GM19468 (cell line): ENCODE data around the gene SF3B1.
"Not testable (repeated sequence)": the region's sequence is repeated elsewhere in the genome, so short reads cannot be mapped to it uniquely, and the experiment has no call there.

Experiments
- ATAC-seq: cut with Tn5 transposase; IDR thresholded peaks from one replicate; pipeline ENCODE4 v1.9.1; 2021; ENCODE audit warnings: mild to moderate bottlenecking, moderate library complexity, moderate number of reproducible peaks; ENCODE audit not compliant: unreplicated experiment; ENCODE audit errors: extremely low read depth

Gene SF3B1

GRCh38 chr2:197349699-197350098 lies 85.1 kb downstream of the SF3B1 start:
- ATAC-seq = no peak

DNA sequence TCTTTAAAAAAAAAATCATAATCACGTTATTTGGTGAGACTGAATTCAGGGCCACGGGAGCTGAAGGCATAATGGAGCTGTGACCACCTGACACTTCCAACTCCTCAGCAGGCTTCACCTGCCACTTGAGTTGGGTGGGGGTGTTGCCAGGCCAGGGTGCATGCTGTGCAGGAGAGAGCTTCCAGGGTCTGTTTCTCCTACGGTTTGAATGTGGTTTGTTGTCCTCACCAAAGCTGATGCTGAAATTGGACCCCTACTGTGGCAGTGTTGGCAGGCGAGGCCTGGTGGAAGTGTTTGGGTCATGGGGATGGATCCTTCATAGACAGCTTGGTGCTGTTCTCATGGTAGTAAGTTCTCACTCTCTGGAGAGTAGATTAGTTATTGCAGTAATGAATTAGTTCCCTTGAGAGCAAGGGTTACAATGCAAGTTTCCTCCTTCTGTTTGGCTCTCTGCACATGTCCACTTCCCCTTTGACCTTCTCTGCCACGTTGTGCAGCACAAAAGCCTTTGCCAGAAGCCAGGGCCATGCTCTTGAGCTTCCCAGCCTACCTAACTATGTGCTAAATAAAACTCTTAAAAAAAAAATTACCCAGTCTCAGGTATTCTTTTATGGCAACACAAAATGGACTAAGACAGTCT lies 86.0 kb downstream of the SF3B1 start:
- no peak for ATAC-seq

DNA sequence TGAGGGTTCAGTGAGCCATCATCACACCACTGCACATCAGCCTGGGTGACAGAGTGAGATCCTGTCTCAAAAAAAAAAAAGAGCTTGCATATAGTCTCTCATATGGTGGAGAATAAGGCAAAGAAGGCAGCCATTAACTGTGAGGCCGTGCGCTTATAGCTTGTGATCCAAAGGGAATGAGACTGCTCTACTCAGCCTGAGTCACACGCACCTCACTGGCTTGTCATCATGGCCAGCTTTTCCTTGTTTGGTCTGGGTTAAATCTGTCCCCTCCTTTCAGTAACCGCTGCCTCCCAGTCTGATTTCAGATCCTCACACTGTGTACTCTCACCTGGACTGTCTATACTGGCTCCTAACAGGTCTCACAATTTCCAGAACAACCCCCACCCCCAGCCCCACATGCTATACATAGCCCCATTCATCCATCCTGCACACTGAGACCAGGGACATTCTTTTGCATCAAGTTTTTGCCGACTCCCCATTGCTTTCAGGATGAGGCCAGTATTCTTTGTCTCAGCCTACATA lies 88.9 kb downstream of the SF3B1 start:
- ATAC-seq = no peak

GRCh38 chr2:197343968-197344367 lies 90.9 kb downstream of the SF3B1 start:
- not testable (repeated sequence) for ATAC-seq

GRCh38 chr2:197340591-197340990 lies 94.2 kb downstream of the SF3B1 start:
- ATAC-seq = no peak
